HG02571 (cell line): ENCODE results near the gene UBE2N.
A peak's percentile ranks its signal among the peaks of the same experiment; 100 is the strongest.

ENCODE experiments used
- ATAC-seq: cut with Tn5 transposase; IDR thresholded peaks from one replicate; pipeline ENCODE4 v1.9.1; 2021; ENCODE audit warnings: mild to moderate bottlenecking, moderate library complexity; ENCODE audit not compliant: unreplicated experiment

Gene UBE2N

GRCh38 chr12:93361151-93361919 lies 80.4 kb downstream of the UBE2N start:
- ATAC-seq: no peak

- no peak for ATAC-seq
Measured at GRCh38 chr12:93360688-93361087, 81.1 kb downstream of the UBE2N start.

- no peak for ATAC-seq
Measured at GRCh38 chr12:93358821-93359220, 82.9 kb downstream of the UBE2N start.

GRCh38 chr12:93358058-93358457 lies 83.7 kb downstream of the UBE2N start:
- ATAC-seq: peak; percentile 84

GRCh38 chr12:93356214-93356613 lies 85.5 kb downstream of the UBE2N start:
- no peak for ATAC-seq
